ENCODE data around the gene OXT. TPM values are rescaled to one million over a fixed set of nuclear protein-coding genes. Genes with fewer than 3 reads are reported as not detected.

Gene OXT
- total and polyA plus RNA-seq, 2 of the 13 experiments (the other 11 are each of a cell fraction or from before 2014, with no cell fraction given), result not detected

DNA sequence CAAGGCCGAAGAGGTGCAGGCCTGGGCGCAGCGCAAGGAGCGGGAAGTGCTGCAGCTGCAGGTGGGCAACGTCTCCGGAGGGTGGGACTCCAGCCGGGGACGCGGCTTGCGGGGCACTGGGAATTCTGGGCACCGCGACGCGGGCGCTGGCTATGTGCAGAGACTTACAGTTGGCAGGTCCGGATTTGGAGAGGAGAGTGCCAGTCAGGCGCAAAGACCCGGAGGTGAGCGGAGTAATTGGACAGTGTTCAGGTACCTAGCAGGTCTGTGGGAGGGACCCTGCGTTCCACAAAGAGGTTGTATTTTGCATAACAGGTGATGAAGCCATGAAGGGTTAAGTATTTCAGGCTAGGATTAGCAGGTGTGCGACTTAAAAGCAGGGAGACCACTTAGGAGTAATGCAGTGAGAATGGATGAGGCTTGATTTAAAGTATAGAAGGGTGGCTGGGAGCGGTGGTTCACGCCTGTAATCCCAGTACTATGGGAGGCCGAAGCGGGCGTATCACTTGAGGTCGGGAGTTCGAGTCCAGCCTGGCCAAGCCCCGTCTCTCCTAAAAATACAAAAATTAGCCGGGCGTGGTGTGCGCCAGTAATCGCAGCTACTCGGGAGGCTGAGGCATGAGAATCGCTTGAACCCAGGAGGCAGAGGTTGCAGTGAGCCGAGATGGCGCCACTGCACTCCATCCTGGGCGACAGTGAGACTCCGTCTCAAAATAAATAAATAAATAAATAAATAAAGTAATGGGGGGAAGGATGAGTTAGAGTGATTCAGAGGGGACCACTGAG, 24.6 kb upstream of the OXT start (continued):
- TF ChIP-seq, protein P1, sequence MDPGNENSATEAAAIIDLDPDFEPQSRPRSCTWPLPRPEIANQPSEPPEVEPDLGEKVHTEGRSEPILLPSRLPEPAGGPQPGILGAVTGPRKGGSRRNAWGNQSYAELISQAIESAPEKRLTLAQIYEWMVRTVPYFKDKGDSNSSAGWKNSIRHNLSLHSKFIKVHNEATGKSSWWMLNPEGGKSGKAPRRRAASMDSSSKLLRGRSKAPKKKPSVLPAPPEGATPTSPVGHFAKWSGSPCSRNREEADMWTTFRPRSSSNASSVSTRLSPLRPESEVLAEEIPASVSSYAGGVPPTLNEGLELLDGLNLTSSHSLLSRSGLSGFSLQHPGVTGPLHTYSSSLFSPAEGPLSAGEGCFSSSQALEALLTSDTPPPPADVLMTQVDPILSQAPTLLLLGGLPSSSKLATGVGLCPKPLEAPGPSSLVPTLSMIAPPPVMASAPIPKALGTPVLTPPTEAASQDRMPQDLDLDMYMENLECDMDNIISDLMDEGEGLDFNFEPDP (CRISPR knock-in tag; conservative IDR thresholded peaks at IDR 0.05), result no peak
- no peak for TF ChIP-seq ZBTB21 (CRISPR knock-in tag; IDR thresholded peaks at IDR 0.05)
- peak; percentile 43; the same call in 1 of the 2 replicates for TF ChIP-seq EED (CRISPR knock-in tag; IDR thresholded peaks at IDR 0.05)
- TF ChIP-seq, protein P2, sequence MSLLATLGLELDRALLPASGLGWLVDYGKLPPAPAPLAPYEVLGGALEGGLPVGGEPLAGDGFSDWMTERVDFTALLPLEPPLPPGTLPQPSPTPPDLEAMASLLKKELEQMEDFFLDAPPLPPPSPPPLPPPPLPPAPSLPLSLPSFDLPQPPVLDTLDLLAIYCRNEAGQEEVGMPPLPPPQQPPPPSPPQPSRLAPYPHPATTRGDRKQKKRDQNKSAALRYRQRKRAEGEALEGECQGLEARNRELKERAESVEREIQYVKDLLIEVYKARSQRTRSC (CRISPR knock-in tag; IDR thresholded peaks at IDR 0.05; ENCODE audit: low read depth), result no peak
- no peak for TF ChIP-seq ZSCAN22 (CRISPR knock-in tag; IDR thresholded peaks at IDR 0.05)
- peak; percentile 19; the same call in 1 of the 2 replicates for TF ChIP-seq NFKBIZ (CRISPR knock-in tag; IDR thresholded peaks at IDR 0.05)
- TF ChIP-seq, protein P3, sequence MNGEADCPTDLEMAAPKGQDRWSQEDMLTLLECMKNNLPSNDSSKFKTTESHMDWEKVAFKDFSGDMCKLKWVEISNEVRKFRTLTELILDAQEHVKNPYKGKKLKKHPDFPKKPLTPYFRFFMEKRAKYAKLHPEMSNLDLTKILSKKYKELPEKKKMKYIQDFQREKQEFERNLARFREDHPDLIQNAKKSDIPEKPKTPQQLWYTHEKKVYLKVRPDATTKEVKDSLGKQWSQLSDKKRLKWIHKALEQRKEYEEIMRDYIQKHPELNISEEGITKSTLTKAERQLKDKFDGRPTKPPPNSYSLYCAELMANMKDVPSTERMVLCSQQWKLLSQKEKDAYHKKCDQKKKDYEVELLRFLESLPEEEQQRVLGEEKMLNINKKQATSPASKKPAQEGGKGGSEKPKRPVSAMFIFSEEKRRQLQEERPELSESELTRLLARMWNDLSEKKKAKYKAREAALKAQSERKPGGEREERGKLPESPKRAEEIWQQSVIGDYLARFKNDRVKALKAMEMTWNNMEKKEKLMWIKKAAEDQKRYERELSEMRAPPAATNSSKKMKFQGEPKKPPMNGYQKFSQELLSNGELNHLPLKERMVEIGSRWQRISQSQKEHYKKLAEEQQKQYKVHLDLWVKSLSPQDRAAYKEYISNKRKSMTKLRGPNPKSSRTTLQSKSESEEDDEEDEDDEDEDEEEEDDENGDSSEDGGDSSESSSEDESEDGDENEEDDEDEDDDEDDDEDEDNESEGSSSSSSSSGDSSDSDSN (CRISPR knock-in tag; IDR thresholded peaks at IDR 0.05), result peak; percentile 15; the same call in 1 of the 2 replicates
- no peak for TF ChIP-seq ZNF816 (CRISPR knock-in tag; IDR thresholded peaks at IDR 0.05; ENCODE audit: borderline replicate concordance)
- peak; percentile 60 for TF ChIP-seq HNRNPLL (IDR thresholded peaks at IDR 0.05; ENCODE audit: low read depth, low read length, poor library complexity, severe bottlenecking)
- peak; percentile 10; the same call in 1 of the 2 replicates for TF ChIP-seq CBX5 (CRISPR knock-in tag; IDR thresholded peaks at IDR 0.05; ENCODE audit: borderline replicate concordance)
- peak; percentile 26; the same call in 1 of the 2 replicates for TF ChIP-seq ZFP90 (CRISPR knock-in tag; IDR thresholded peaks at IDR 0.05; ENCODE audit: borderline replicate concordance)
- no peak for TF ChIP-seq NFE2L2 (IDR thresholded peaks at IDR 0.05; ENCODE audit: low read length)
- 0 out of 2 replicates have a peak, but pooled peaks have one; percentile 33 for TF ChIP-seq HDAC1 (CRISPR knock-in tag; IDR thresholded peaks at IDR 0.05)
- TF ChIP-seq ZNF253 (CRISPR knock-in tag; IDR thresholded peaks at IDR 0.05; ENCODE audit: borderline replicate concordance), result peak; percentile 0; the same call in 1 of the 2 replicates
- TF ChIP-seq, protein P4, sequence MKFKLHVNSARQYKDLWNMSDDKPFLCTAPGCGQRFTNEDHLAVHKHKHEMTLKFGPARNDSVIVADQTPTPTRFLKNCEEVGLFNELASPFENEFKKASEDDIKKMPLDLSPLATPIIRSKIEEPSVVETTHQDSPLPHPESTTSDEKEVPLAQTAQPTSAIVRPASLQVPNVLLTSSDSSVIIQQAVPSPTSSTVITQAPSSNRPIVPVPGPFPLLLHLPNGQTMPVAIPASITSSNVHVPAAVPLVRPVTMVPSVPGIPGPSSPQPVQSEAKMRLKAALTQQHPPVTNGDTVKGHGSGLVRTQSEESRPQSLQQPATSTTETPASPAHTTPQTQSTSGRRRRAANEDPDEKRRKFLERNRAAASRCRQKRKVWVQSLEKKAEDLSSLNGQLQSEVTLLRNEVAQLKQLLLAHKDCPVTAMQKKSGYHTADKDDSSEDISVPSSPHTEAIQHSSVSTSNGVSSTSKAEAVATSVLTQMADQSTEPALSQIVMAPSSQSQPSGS (CRISPR knock-in tag; IDR thresholded peaks at IDR 0.05), result no peak
- TF ChIP-seq ISL2 (CRISPR knock-in tag; IDR thresholded peaks at IDR 0.05), result peak; percentile 35; the same call in 1 of the 2 replicates
- TF ChIP-seq, protein P5, sequence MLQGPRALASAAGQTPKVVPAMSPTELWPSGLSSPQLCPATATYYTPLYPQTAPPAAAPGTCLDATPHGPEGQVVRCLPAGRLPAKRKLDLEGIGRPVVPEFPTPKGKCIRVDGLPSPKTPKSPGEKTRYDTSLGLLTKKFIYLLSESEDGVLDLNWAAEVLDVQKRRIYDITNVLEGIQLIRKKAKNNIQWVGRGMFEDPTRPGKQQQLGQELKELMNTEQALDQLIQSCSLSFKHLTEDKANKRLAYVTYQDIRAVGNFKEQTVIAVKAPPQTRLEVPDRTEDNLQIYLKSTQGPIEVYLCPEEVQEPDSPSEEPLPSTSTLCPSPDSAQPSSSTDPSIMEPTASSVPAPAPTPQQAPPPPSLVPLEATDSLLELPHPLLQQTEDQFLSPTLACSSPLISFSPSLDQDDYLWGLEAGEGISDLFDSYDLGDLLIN (CRISPR knock-in tag; IDR thresholded peaks at IDR 0.05; ENCODE audit: borderline replicate concordance), result no peak
- peak; percentile 20; the same call in 1 of the 2 replicates for TF ChIP-seq ZNF598 (CRISPR knock-in tag; IDR thresholded peaks at IDR 0.05; ENCODE audit: borderline replicate concordance)
- peak; percentile 85 for TF ChIP-seq ZEB1 (IDR thresholded peaks at IDR 0.05; ENCODE audit: insufficient replicate concordance, low read depth)
- no peak for TF ChIP-seq ZNF496 (CRISPR knock-in tag; IDR thresholded peaks at IDR 0.05; ENCODE audit: insufficient replicate concordance)
- 0 out of 2 replicates have a peak, but pooled peaks have one; percentile 4 for TF ChIP-seq JUN (CRISPR knock-in tag; IDR thresholded peaks at IDR 0.05)
- TF ChIP-seq ZNF614 (CRISPR knock-in tag; IDR thresholded peaks at IDR 0.05; ENCODE audit: borderline replicate concordance), result no peak
